LHCN-M2 (cell line): ENCODE results near the gene SYTL2. TPM values are rescaled to one million over a fixed set of nuclear protein-coding genes. Genes with fewer than 3 reads are reported as not detected.
"Not testable (repeated sequence)": the region's sequence is repeated elsewhere in the genome, so short reads cannot be mapped to it uniquely, and the experiment has no call there.

Source experiments
- DNase-seq: peaks from one replicate; pipeline ENCODE4 v3.0.0-alpha.2; 2012; ENCODE audit warnings: low read depth
- total RNA-seq: library from RNA; depleted of rRNA; stranded (reverse); fragments of >200 nt; gene quantifications from 2 replicates; pipeline ENCODE4 v1.2.3, GENCODE V29; 2014

Gene SYTL2
- total RNA-seq, 1 experiment from 2014 or later = 84.4 TPM

- DNase-seq = no peak
Measured at GRCh38 chr11:85695546-85695945, 115.4 kb downstream of the SYTL2 start.

- DNase-seq = peak; percentile 58
Measured at GRCh38 chr11:85694385-85694980, 116.5 kb downstream of the SYTL2 start.

GRCh38 chr11:85685820-85686459, 125.0 kb downstream of the SYTL2 start, which contains the start of gene CCDC89:
Gene CCDC89, minus strand, starts transcription at chr11:85686195. Its CDS starts 65 bp downstream, at chr11:85686130.
- peak; percentile 99 for DNase-seq

GRCh38 chr11:85685125-85685819, 125.7 kb downstream of the SYTL2 start:
- peak; percentile 81 for DNase-seq

- peak; percentile 66 for DNase-seq
Measured at GRCh38 chr11:85682330-85683305, 128.3 kb downstream of the SYTL2 start.

- no peak for DNase-seq
Measured at GRCh38 chr11:85680897-85681296, 130.0 kb downstream of the SYTL2 start.

GRCh38 chr11:85679576-85679975, 131.4 kb downstream of the SYTL2 start:
- DNase-seq = no peak

- no peak for DNase-seq
Measured at GRCh38 chr11:85673393-85673792, 137.5 kb downstream of the SYTL2 start.

GRCh38 chr11:85672105-85672902, 138.6 kb downstream of the SYTL2 start:
- DNase-seq = no peak

- DNase-seq = not testable (repeated sequence)
Measured at GRCh38 chr11:85670949-85671663, 139.8 kb downstream of the SYTL2 start.

- no peak for DNase-seq
Measured at GRCh38 chr11:85668157-85668556, 142.8 kb downstream of the SYTL2 start.

GRCh38 chr11:85666687-85667086, 144.3 kb downstream of the SYTL2 start:
- no peak for DNase-seq

GRCh38 chr11:85665733-85666132, 145.2 kb downstream of the SYTL2 start:
- no peak for DNase-seq

- DNase-seq = peak; percentile 94
Measured at GRCh38 chr11:85664615-85665481, 146.1 kb downstream of the SYTL2 start, which contains the start of gene CREBZF. Gene CREBZF, minus strand, starts transcription at chr11:85665129. Its CDS starts 254 bp downstream, at chr11:85664875.

- peak; percentile 56 for DNase-seq
Measured at GRCh38 chr11:85663753-85664614, 147.0 kb downstream of the SYTL2 start.

- peak; percentile 24 for DNase-seq
Measured at GRCh38 chr11:85663080-85663752, 147.7 kb downstream of the SYTL2 start.

GRCh38 chr11:85661972-85662664, 148.8 kb downstream of the SYTL2 start:
- peak; percentile 55 for DNase-seq
